K562 treated with DMSO at 1 percent for 12 hours (cell line): Measurements from ENCODE around the gene MAOA. TPM values are rescaled to one million over a fixed set of nuclear protein-coding genes. Genes with fewer than 3 reads are reported as not detected.

Source experiments
- total RNA-seq: library from RNA; unstranded; fragments of 300-600 nt; gene quantifications from 2 replicates; pipeline ENCODE4 v1.2.3, GENCODE V29; 2022; ENCODE audit not compliant: insufficient read depth

MAOA gene
- total RNA-seq: 3.0 and 4.9 TPM in 2 replicates

GRCh38 chrX:43656005-43656494 is at the start of gene MAOA:
Gene MAOA (plus strand): TSS chrX:43656299. CDS start chrX:43656342, 43 bp downstream.

Other genes starting within 250 kb of the MAOA start
- not detected in 2 replicates for gene MAOB, start 226.2 kb downstream of the MAOA start, total RNA-seq